ENCODE results near the gene ATF6.

The ATF6 gene

GRCh38 chr1:161905269-161905884, 139.3 kb downstream of the ATF6 start:
- DNase-seq: no peak

GRCh38 chr1:161907265-161907664, 141.1 kb downstream of the ATF6 start:
- DNase-seq: no peak

GRCh38 chr1:161908264-161908663, 142.1 kb downstream of the ATF6 start:
- DNase-seq: no peak

DNA sequence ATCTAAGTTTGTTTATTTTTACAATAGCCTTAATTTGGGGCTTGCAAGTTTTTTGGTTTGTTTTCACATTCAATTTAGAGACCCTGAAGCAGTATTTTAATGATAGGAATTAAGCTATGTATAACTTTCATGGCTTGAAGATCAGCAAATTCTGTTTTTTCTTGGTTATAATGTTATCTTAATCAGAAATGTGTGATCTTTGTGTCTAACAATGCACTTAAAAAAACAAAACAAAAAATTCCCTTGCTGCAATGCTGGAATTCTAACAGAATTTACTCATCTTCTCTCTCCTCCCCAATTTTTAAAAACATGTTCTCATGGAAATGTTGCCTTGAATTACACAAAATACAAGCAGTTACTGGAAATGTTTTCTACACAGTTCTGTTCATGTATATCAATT, 144.5 kb downstream of the ATF6 start:
- DNase-seq: no peak

- DNase-seq: no peak
Observed at GRCh38 chr1:161913482-161914140, 147.5 kb downstream of the ATF6 start.

DNA sequence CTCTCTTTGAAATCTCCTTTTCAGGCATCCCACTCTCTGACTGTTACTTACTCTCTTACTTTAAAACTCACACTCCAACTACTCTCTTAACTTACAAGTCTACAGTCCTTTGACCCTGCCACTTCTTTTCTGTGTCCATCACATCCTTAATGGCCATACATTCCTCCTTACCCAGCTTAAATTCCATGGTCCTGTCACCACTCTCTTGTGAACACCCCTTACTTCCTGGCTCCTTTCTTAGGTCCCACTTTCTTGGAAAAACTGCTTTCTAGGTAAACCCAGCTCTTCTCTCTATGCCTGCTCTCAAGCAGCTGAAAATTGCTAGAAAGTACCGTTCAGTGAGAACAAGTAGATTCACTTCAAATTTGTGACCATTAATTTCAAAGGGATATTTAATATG, 148.5 kb downstream of the ATF6 start:
- no peak for DNase-seq

DNA sequence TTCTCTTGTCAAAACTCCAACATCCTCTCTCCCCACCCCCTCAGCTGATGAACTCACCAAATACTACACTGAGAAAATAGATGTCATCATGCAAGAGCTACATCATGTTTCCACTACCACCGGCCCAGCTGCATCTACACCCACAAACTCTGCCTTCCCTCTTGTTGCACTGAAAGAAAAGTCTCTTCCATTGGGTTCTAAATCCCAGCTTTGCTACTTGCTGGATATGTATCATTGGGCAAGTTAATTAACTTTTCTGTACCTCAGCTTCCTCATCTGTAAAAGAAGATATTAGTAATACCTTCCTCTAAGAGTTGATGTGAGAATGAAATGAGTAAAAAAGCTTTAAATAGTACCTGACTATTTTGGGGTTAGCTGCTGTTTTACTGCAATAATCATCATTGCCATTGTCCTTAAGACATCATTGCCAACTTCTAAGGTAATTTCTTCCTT, 149.0 kb downstream of the ATF6 start:
- DNase-seq: no peak

GRCh38 chr1:161915978-161916377, 149.9 kb downstream of the ATF6 start:
- DNase-seq: no peak

GRCh38 chr1:161919229-161919628, 153.1 kb downstream of the ATF6 start:
- DNase-seq: no peak

DNA sequence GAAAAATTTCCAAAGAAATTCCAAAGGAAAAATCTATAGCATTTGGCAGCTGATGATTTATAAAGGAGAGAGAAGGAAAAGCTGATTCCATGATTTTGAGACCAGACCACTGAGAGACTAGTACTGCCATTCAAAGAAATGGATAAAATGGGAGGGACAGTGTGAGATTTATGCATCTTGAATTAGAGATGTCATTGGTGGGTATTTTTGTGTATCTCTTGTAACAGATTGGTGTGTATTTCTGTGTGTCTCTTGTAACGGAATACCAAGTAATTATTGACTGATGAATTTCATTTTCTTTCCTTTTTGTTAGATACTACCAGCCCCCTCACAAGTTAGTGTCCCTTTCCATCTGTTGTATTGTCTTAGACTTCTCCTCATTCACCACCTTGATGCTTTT, 155.4 kb downstream of the ATF6 start:
- no peak for DNase-seq

DNA sequence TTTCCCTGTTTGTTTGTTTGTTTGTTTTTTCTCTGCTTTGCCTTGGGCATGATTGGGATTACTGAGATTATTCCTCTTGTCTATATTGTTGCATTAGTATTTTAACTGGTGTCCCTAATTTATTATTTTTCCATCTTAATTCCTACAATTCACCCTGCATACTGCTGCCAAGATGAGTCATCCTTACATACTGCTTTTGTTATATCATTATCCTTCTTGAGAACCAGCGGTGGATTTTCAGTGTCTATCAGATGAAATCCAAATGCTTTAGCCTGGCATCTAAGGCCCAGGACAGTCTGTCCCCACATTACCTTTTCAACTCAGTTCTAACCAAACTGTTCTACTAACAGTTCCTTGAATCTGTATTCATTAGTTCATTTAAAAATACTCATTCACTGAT, 155.9 kb downstream of the ATF6 start:
- no peak for DNase-seq

DNA sequence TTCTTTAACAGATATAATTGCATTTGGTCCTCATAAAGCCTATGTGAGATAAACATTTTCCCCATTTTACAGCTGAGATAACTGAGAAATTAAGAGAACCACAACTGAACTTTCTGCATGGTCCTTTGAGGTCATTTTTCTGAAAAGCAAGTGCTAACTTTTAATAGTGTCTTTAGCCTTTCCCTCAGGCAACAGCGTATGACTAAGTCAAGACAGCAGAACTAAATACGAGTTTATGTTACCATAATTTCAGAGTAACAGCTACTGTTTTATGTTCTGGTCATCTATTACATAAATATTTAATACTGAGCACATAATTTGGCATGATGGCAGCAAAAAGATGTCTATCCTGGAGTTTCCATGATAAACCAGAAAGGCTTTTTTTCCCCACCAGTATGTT, 161.9 kb downstream of the ATF6 start:
- no peak for DNase-seq

- DNase-seq: no peak
Observed at GRCh38 chr1:161929137-161929536, 163.0 kb downstream of the ATF6 start.

DNA sequence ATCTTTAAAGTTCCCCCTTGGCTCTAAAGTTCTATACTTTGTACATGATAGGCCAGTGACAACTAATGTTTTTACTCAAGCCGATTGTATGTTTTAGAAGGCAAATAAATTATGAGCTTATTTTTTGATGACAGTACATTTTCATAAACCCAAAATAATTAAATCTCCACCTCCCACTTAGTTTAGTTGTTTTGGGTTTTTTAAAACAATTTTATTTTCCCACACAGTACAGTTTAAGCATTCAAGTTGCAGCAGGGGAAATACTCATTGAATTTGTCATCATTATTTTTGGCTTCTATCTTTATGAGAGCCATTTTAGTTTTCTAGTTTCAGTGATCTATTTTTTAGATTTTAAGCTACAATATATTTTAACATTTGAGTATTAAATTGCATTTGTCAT, 163.9 kb downstream of the ATF6 start:
- DNase-seq: no peak

DNA sequence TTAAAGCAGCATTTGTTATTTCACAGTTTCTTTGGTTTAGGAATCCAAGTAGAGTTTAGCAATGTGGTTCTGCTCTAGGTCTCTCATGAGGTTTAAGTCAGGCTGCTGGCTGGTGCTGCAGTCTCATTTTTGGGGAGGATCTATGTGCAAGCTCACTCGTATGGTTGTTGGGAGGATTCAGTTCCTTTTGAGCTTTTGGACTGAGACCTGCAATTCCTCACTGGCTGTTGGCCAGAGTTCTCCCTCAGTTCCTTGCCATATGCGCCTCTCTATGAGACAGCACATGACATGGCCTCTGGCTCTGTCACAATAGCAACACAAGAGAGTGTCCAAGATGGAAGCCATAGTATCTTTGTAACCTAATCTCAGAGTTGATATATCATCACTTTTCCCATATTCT, 166.5 kb downstream of the ATF6 start:
- no peak for DNase-seq

GRCh38 chr1:161933592-161934588, 167.8 kb downstream of the ATF6 start:
- DNase-seq: peak; percentile 9

DNA sequence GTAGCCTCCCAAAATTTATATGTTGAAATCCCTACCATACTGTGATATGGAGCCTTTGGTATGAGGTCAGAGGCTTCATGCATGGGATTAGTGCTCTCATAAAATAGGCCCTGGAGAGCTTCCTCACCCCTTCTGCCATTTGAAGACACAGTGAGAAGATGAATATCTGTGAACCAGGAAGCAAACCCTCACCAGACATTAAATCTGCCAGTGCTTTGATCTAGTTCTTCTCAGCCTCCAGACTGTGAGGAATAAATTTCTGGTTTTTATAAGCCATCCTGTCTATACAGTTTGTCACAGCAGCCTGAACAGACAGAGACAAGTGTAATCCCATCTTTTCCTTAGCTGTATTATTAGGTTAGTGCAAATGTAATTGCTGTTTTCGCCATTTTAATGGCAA, 169.1 kb downstream of the ATF6 start:
- DNase-seq: no peak

GRCh38 chr1:161936786-161937185, 170.7 kb downstream of the ATF6 start:
- DNase-seq: no peak

- DNase-seq: no peak
Observed at GRCh38 chr1:161940866-161941591, 174.9 kb downstream of the ATF6 start.

- DNase-seq: no peak
Observed at GRCh38 chr1:161941726-161942436, 175.8 kb downstream of the ATF6 start.

DNA sequence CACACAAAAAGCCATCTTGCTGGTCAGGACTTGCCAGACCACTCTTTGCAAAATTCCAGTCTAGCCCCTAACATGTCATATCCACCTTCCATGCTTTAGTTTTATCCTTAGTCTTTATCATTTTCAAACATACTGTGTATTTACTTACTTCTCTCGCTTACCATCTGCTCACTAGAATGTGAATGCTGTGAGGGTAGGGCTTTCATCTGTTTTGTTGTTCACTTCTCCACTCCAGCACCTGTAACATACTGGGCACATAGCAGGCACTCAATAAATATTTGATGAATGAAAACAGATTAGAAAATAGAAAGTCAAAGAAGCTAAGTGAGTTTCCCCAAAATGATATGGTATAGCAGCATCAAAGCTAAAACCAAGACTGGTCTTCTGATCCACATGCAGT, 177.6 kb downstream of the ATF6 start:
- DNase-seq: no peak

- no peak for DNase-seq
Observed at GRCh38 chr1:161944381-161944780, 178.3 kb downstream of the ATF6 start.

All from retina (tissue), 1 donor.